Endothelial cell of umbilical vein (primary cell): ENCODE data around the gene CALD1. TPM values are rescaled to one million over a fixed set of nuclear protein-coding genes. Genes with fewer than 3 reads are reported as not detected.

Experiments used
- BruUV-seq: library from RNA; stranded (reverse); fragments of 400-500 nt; replicated peaks from 2 replicates; lab custom pipeline; 2021; lab: Mats Ljungman, UMichigan
- CTCF ChIA-PET: fragments of 300-600, 350-600 bp; sonication (Branson Sonifier 250); formaldehyde crosslinking; loops from one replicate; lab custom pipeline; 2021; ENCODE audit warnings: antibody characterized with exemption, inconsistent platforms; lab: Charles Lee
- POLR2A ChIA-PET: fragments of 300-600, 350-600 bp; sonication (Branson Sonifier 250); formaldehyde crosslinking; loops from one replicate; lab custom pipeline; 2021; ENCODE audit warnings: antibody characterized with exemption, inconsistent platforms; lab: Charles Lee
- DNase-seq: peaks from one replicate; pipeline ENCODE4 v3.0.0-alpha.2; 2011; ENCODE audit warnings: low read depth, low spot score
- FAIRE-seq: peaks from 2 replicates; lab custom pipeline; 2011; peaks lifted over from hg19 to GRCh38; lab: Jason Lieb, UNC
- H2AFZ ChIP-seq: 2 replicates; pipeline ENCODE4 v1.6.0; 2012; ENCODE audit warnings: low read depth, low read length, control low read depth, inconsistent platforms
- H3K27ac ChIP-seq: 2 replicates; pipeline ENCODE4 v1.5.1; 2011; ENCODE audit warnings: low read depth, mild to moderate bottlenecking, control low read depth, low read length, moderate library complexity; ENCODE audit not compliant: insufficient read depth
- H3K27me3 ChIP-seq, 2 experiments: 2 replicates each; pipeline versions ENCODE4 v1.6.0 to v1.6.1; 2011; ENCODE audit warnings: low read length in 2 of 2, mixed read lengths in 1 of 2; ENCODE audit not compliant: control insufficient read depth in 2 of 2, insufficient read depth in 2 of 2
- H3K36me3 ChIP-seq, 2 experiments: 2 replicates in 1 of 2; 3 replicates in 1 of 2; pipeline ENCODE4 v1.5.1; 2011; ENCODE audit warnings: low read length in 2 of 2, mild to moderate bottlenecking in 1 of 2, moderate library complexity in 1 of 2; ENCODE audit not compliant: control insufficient read depth in 2 of 2, insufficient read depth in 2 of 2; ENCODE audit errors: extremely low read depth in 1 of 2
- H3K4me1 ChIP-seq: 3 replicates; pipeline ENCODE4 v1.5.1; 2011; ENCODE audit warnings: mild to moderate bottlenecking, low read length; ENCODE audit not compliant: control insufficient read depth, insufficient read depth; ENCODE audit errors: extremely low read depth
- H3K4me2 ChIP-seq: 2 replicates; pipeline ENCODE4 v1.6.1; 2011; ENCODE audit warnings: low read length, control low read depth, mixed read lengths; ENCODE audit not compliant: insufficient read depth
- H3K4me3 ChIP-seq, 3 experiments: fragments of 200-600 bp in 1 of 3; sonication (generic), shearing (Covaris generic) in 1 of 3; replicated peaks in 1 of 3; 2 replicates each; pipeline ENCODE4 v1.5.1; 2011 to 2016; ENCODE audit warnings: control low read depth in 3 of 3, low read length in 3 of 3, mild to moderate bottlenecking in 2 of 3, inconsistent platforms in 1 of 3, low read depth in 1 of 3, moderate library complexity in 1 of 3; ENCODE audit not compliant: insufficient read depth in 1 of 3
- H3K79me2 ChIP-seq: 2 replicates; pipeline ENCODE4 v1.6.0; 2012; ENCODE audit warnings: low read length, inconsistent platforms; ENCODE audit not compliant: control insufficient read depth, insufficient read depth
- H3K9ac ChIP-seq: replicated peaks from 2 replicates; pipeline ENCODE3; 2011; ENCODE audit warnings: low read length, control low read depth; ENCODE audit not compliant: insufficient read depth; ENCODE audit errors: extremely low read depth
- H3K9me1 ChIP-seq: replicated peaks from 3 replicates; pipeline ENCODE4 v1.6.0; 2011; ENCODE audit warnings: mild to moderate bottlenecking, low read length; ENCODE audit not compliant: control insufficient read depth, insufficient read depth; ENCODE audit errors: extremely low read depth
- H3K9me3 ChIP-seq: replicated peaks from 2 replicates; pipeline ENCODE4 v1.5.1; 2012; ENCODE audit warnings: low read length, inconsistent platforms; ENCODE audit not compliant: control insufficient read depth, insufficient read depth
- H4K20me1 ChIP-seq: replicated peaks from 2 replicates; pipeline ENCODE3; 2011; ENCODE audit warnings: mild to moderate bottlenecking, low read length; ENCODE audit not compliant: control insufficient read depth, insufficient read depth; ENCODE audit errors: extremely low read depth
- CTCF ChIP-seq, 2 donors: IDR thresholded peaks; 1 replicate in 1 of 2; 2 replicates in 1 of 2; pipeline ENCODE4 v1.5.1; 2011; ENCODE audit warnings: low read length in 2 of 2, mild to moderate bottlenecking in 2 of 2, moderate library complexity in 2 of 2, control low read depth in 1 of 2, inconsistent platforms in 1 of 2, low read depth in 1 of 2; ENCODE audit not compliant: insufficient read depth in 1 of 2; ENCODE audit errors: extremely low read depth in 1 of 2
- EZH2 ChIP-seq: IDR thresholded peaks from 2 replicates; pipeline ENCODE4 v1.6.1; 2012; ENCODE audit warnings: borderline replicate concordance, low read depth, mild to moderate bottlenecking, moderate library complexity, low read length, inconsistent platforms; ENCODE audit not compliant: severe bottlenecking
- FOS ChIP-seq: IDR thresholded peaks from 2 replicates; pipeline ENCODE4 v1.6.1; 2011; ENCODE audit warnings: mild to moderate bottlenecking, low read length, moderate library complexity, borderline replicate concordance; ENCODE audit not compliant: insufficient read depth
- GATA2 ChIP-seq: IDR thresholded peaks from 2 replicates; pipeline ENCODE4 v1.7.0; 2011; ENCODE audit warnings: low read depth, mild to moderate bottlenecking, moderate library complexity, mixed read lengths, low read length; ENCODE audit not compliant: insufficient read length, insufficient read depth
- JUN ChIP-seq: IDR thresholded peaks from 2 replicates; pipeline ENCODE4 v1.6.1; 2011; ENCODE audit warnings: borderline replicate concordance, low read depth; ENCODE audit not compliant: insufficient read length, insufficient read depth
- MAX ChIP-seq: IDR thresholded peaks from 2 replicates; pipeline ENCODE4 v1.6.1; 2011; ENCODE audit not compliant: insufficient read depth, insufficient read length
- MYC ChIP-seq: IDR thresholded peaks from one replicate; pipeline ENCODE4 v1.6.1; 2011; ENCODE audit warnings: mild to moderate bottlenecking, low read depth, low read length
- POLR2A ChIP-seq: IDR thresholded peaks from 2 replicates; pipeline ENCODE4 v1.6.1; 2012; ENCODE audit warnings: low read depth, mild to moderate bottlenecking, control low read depth, low read length
- POLR2AphosphoS5 ChIP-seq: IDR thresholded peaks from 2 replicates; pipeline ENCODE4 v1.6.1; 2012; ENCODE audit warnings: low read depth, mild to moderate bottlenecking, control low read depth, low read length, moderate library complexity; ENCODE audit not compliant: insufficient read depth
- dilution Hi-C: fragments of 300-500 bp; cut with MboI; formaldehyde crosslinking; loops from one replicate; pipeline ENCODE4 v1.15.0; 2019; ENCODE audit warnings: low sequenced_read_pairs; ENCODE audit not compliant: extremely low pct_ligation_motif_present
- intact Hi-C: fragments of 100-400 bp; cut with micrococcal nuclease; formaldehyde crosslinking; loops from one replicate; pipeline ENCODE4 v1.10.0; 2022
- polyA plus RNA-seq, 4 experiments: library from polyadenylated mRNA; depleted of rRNA in 3 of 4; stranded (reverse) in 3 of 4; unstranded in 1 of 4; fragments of >200 nt; gene quantifications; 2 replicates each; pipeline versions ENCODE4 v1.2.1 to v1.2.3, GENCODE V29; 2011 to 2012; ENCODE audit warnings: missing spikeins in 1 of 4
- total RNA-seq: library from RNA; stranded (reverse); gene quantifications from 2 replicates; pipeline ENCODE4 v1.2.3, GENCODE V29; 2021

CALD1 gene
- total and polyA plus RNA-seq, 2 donors (not counting 3 experiments of a cell fraction or from before 2014, with no cell fraction given), result 136 to 307 TPM

GRCh38 chr7:134787064-134787463, 7.6 kb downstream of the CALD1 start:
- Histone ChIP-seq H2AFZ (no peak overlapping the region), H3K4me2 (peak overlapping the region; percentile 4), H3K9ac (no peak overlapping the region), H3K27ac (no peak overlapping the region), H3K27me3 (no peaks in the 10 kb centered on the region), H3K4me3 (no peak overlapping the region), H3K36me3 (peaks cover 4 to 16% of the 10 kb centered on the region in 2 experiments), H3K4me1 (peaks cover 43% of the 10 kb centered on the region), H3K9me3 (no peaks in the 10 kb centered on the region), H4K20me1 (peaks cover 3% of the 10 kb centered on the region), H3K79me2 (peaks cover 97% of the 10 kb centered on the region), H3K9me1 (no peaks in the 10 kb centered on the region)
- dilution Hi-C loops, result no loop called here
- POLR2A ChIA-PET, result interaction anchor here (1.3 to 6.4 kb wide), 5 partner anchors 11 to 154 kb away, joined by 3 to 45 read pairs (median 3); no protein-coding TSS in a partner anchor
- no peak for DNase-seq
- intact Hi-C loops, result loop anchor here (1.0 kb wide), 2 partner anchors 17 to 26 kb away; no protein-coding TSS in a partner anchor
- FAIRE-seq, result peak; percentile 4
- TF ChIP-seq GATA2, result no peak
- no peak for TF ChIP-seq MYC
- TF ChIP-seq FOS, result no peak
- TF ChIP-seq CTCF (IDR thresholded peaks at IDR 0.05; ENCODE audit: extremely low read depth in 1 of 2, insufficient read depth in 1 of 2, low read depth in 1 of 2, low read length in 2 of 2), result no peak
- no peak for TF ChIP-seq POLR2AphosphoS5
- no peak for TF ChIP-seq MAX
- TF ChIP-seq POLR2A, result no peak
- TF ChIP-seq EZH2, result no peak
- TF ChIP-seq JUN, result no peak
- BruUV-seq, result no TSS peak
- CTCF ChIA-PET, result interaction anchor here (1.6 to 2.9 kb wide), 2 partner anchors 12 to 129 kb away, joined by 3 to 7 read pairs; no protein-coding TSS in a partner anchor
